Measurements from ENCODE around the gene LYZL2.
"Not testable (repeated sequence)": the region's sequence is repeated elsewhere in the genome, so short reads cannot be mapped to it uniquely, and the experiment has no call there.

GRCh38 chr10:30626196-30626595 lies 3.4 kb downstream of the LYZL2 start:
- TF ChIP-seq POU6F1 (CRISPR knock-in tag; IDR thresholded peaks at IDR 0.05; ENCODE audit: borderline replicate concordance, low read depth); ARNTL (CRISPR knock-in tag; IDR thresholded peaks at IDR 0.05; ENCODE audit: borderline replicate concordance, low read depth); ZNF565 (CRISPR knock-in tag; conservative IDR thresholded peaks at IDR 0.05; ENCODE audit: low read depth); RARB (CRISPR knock-in tag; IDR thresholded peaks at IDR 0.05); CREB5 (CRISPR knock-in tag; IDR thresholded peaks at IDR 0.05; ENCODE audit: low read depth); ZFP3 (CRISPR knock-in tag; IDR thresholded peaks at IDR 0.05); CSDC2 (CRISPR knock-in tag; IDR thresholded peaks at IDR 0.05); GLIS3 (CRISPR knock-in tag; IDR thresholded peaks at IDR 0.05); PATZ1 (CRISPR knock-in tag; IDR thresholded peaks at IDR 0.05; ENCODE audit: borderline replicate concordance); TOX (CRISPR knock-in tag; IDR thresholded peaks at IDR 0.05; ENCODE audit: borderline replicate concordance); TSHZ2 (CRISPR knock-in tag; IDR thresholded peaks at IDR 0.05); CSRNP3 (CRISPR knock-in tag; IDR thresholded peaks at IDR 0.05): not testable (repeated sequence)
